GM23338 (cell line): Measurements from ENCODE around the gene NHEJ1. TPM values are rescaled to one million over a fixed set of nuclear protein-coding genes. Genes with fewer than 3 reads are reported as not detected.
A peak's percentile ranks its signal among the peaks of the same experiment; 100 is the strongest.

Source experiments
- ATAC-seq: fragments of 200-7000 bp; cut with Tn5 transposase; 3 replicates; pipeline ENCODE4 v1.9.1; 2020
- DNase-seq: peaks from one replicate; pipeline ENCODE4 v3.0.0-alpha.2; 2015; ENCODE audit warnings: low spot score
- H2AFZ ChIP-seq: fragments of 200-600 bp; sonication (generic); 2 replicates; pipeline ENCODE4 v1.8.0; 2016; ENCODE audit warnings: antibody characterized with exemption, mild to moderate bottlenecking, moderate library complexity
- H3F3A ChIP-seq: fragments of 200-600 bp; sonication (generic); replicated peaks from 2 replicates; pipeline ENCODE4 v1.8.0; 2017; ENCODE audit warnings: antibody characterized with exemption, mixed run types, low read depth
- H3K27ac ChIP-seq: fragments of 200-600 bp; sonication (generic); 2 replicates; pipeline ENCODE4 v1.6.1; 2016; ENCODE audit warnings: low read depth
- H3K27me3 ChIP-seq: fragments of 200-600 bp; sonication (generic); 2 replicates; pipeline ENCODE4 v1.8.0; 2016; ENCODE audit warnings: mild to moderate bottlenecking, mixed run types, moderate library complexity; ENCODE audit not compliant: insufficient read depth
- H3K36me3 ChIP-seq: fragments of 200-600 bp; sonication (generic); 2 replicates; pipeline ENCODE4 v1.8.0; 2016; ENCODE audit warnings: mild to moderate bottlenecking; ENCODE audit not compliant: insufficient read depth
- H3K4me1 ChIP-seq: fragments of 200-600 bp; sonication (generic); 2 replicates; pipeline ENCODE4 v1.8.0; 2016; ENCODE audit warnings: mild to moderate bottlenecking, moderate library complexity; ENCODE audit not compliant: insufficient read depth
- H3K4me2 ChIP-seq: fragments of 200-600 bp; sonication (generic); 2 replicates; pipeline ENCODE4 v1.7.1; 2017; ENCODE audit warnings: mixed run types
- H3K4me3 ChIP-seq: fragments of 200-600 bp; sonication (generic); 2 replicates; pipeline ENCODE4 v1.6.1; 2016; ENCODE audit warnings: mixed run types
- H3K79me2 ChIP-seq: fragments of 200-600 bp; sonication (generic); replicated peaks from 2 replicates; pipeline ENCODE4 v1.8.0; 2017; ENCODE audit warnings: mild to moderate bottlenecking; ENCODE audit not compliant: insufficient read depth
- H3K9me2 ChIP-seq: fragments of 200-600 bp; sonication (generic); 2 replicates; pipeline ENCODE4 v1.8.0; 2017; ENCODE audit not compliant: insufficient read depth
- H4K20me1 ChIP-seq: fragments of 200-600 bp; sonication (generic); replicated peaks from 2 replicates; pipeline ENCODE4 v1.8.0; 2017; ENCODE audit warnings: mild to moderate bottlenecking; ENCODE audit not compliant: insufficient read depth
- H3K27ac Mint-ChIP-seq: 2 replicates; pipeline ENCODE4 v1.8.0; 2020; ENCODE audit warnings: inconsistent platforms, mild to moderate bottlenecking, moderate library complexity, mixed read lengths
- H3K27me3 Mint-ChIP-seq: 3 replicates; pipeline ENCODE4 v1.8.0; 2022; ENCODE audit warnings: low read depth, mild to moderate bottlenecking, moderate library complexity, mixed read lengths, inconsistent platforms; ENCODE audit not compliant: insufficient read depth, poor library complexity
- H3K36me3 Mint-ChIP-seq: 3 replicates; pipeline ENCODE4 v1.8.0; 2021; ENCODE audit warnings: low read depth, mild to moderate bottlenecking, inconsistent platforms, moderate library complexity, mixed read lengths
- H3K4me1 Mint-ChIP-seq: 3 replicates; pipeline ENCODE4 v1.8.0; 2020; ENCODE audit warnings: mild to moderate bottlenecking, inconsistent platforms, mixed read lengths
- H3K4me3 Mint-ChIP-seq: 3 replicates; pipeline ENCODE4 v1.8.0; 2021; ENCODE audit warnings: moderate library complexity, mild to moderate bottlenecking, inconsistent platforms, mixed read lengths
- H3K9me3 Mint-ChIP-seq: 3 replicates; pipeline ENCODE4 v1.8.0; 2020; ENCODE audit warnings: moderate library complexity, mild to moderate bottlenecking, inconsistent platforms, mixed read lengths
- CTCF ChIP-seq, 2 experiments: fragments of 200-600 bp in 1 of 2; sonication (generic) in 1 of 2; conservative IDR thresholded peaks; 2 replicates each; pipeline versions ENCODE4 v1.5.1 to v1.6.1; 2016 to 2017; ENCODE audit warnings: antibody characterized with exemption in 2 of 2, low read depth in 2 of 2, mild to moderate bottlenecking in 2 of 2, moderate library complexity in 1 of 2
- EZH2 ChIP-seq: fragments of 200-600 bp; sonication (generic); IDR thresholded peaks from one replicate; pipeline ENCODE4 v1.8.0; 2017; ENCODE audit warnings: antibody characterized with exemption, mild to moderate bottlenecking, low read depth; ENCODE audit not compliant: unreplicated experiment
- NANOG ChIP-seq: IDR thresholded peaks from 2 replicates; pipeline ENCODE4 v1.6.1; 2016; ENCODE audit warnings: antibody characterized with exemption, borderline replicate concordance
- POLR2AphosphoS5 ChIP-seq: IDR thresholded peaks from 2 replicates; pipeline ENCODE4 v1.6.1; 2016; ENCODE audit warnings: antibody characterized with exemption, low read depth
- STAT1 ChIP-seq: IDR thresholded peaks from one replicate; pipeline ENCODE4 v1.6.1; 2016; ENCODE audit warnings: antibody characterized with exemption; ENCODE audit not compliant: unreplicated experiment
- ZNF331 ChIP-seq: fragments of 250-450 bp; sonication (Bioruptor Pico); IDR thresholded peaks from 2 replicates; pipeline ENCODE4 v1.5.0; 2020; ENCODE audit warnings: low read depth, mild to moderate bottlenecking, moderate library complexity
- polyA plus RNA-seq: library from polyadenylated mRNA; unstranded; fragments of >200 nt; fragmentation: Nextera tagmentation; extraction: Ambion mirVana; gene quantifications from 2 replicates; pipeline ENCODE4 v1.2.1, GENCODE V29; 2016
- total RNA-seq: library from RNA; depleted of rRNA; stranded (reverse); fragments of >200 nt; shearing (Covaris generic); gene quantifications from 2 replicates; pipeline ENCODE4 v1.2.3, GENCODE V29; 2014
- TF ChIP-seq, protein P1 (sequence below): fragments of 250-450 bp; sonication (Bioruptor Pico); IDR thresholded peaks from 2 replicates; pipeline ENCODE4 v1.5.0; 2020; ENCODE audit warnings: mild to moderate bottlenecking, moderate library complexity
- TF ChIP-seq, protein P2 (sequence below): IDR thresholded peaks from one replicate; pipeline ENCODE4 v1.6.1; 2018; ENCODE audit warnings: antibody characterized with exemption; ENCODE audit not compliant: unreplicated experiment

The NHEJ1 gene
- total and polyA plus RNA-seq, 2 experiments from 2014 or later, result 19.6 to 30.6 TPM

GRCh38 chr2:219175928-219176817 is 15.6 kb upstream of the NHEJ1 start (continued):
- TF ChIP-seq, protein P1, sequence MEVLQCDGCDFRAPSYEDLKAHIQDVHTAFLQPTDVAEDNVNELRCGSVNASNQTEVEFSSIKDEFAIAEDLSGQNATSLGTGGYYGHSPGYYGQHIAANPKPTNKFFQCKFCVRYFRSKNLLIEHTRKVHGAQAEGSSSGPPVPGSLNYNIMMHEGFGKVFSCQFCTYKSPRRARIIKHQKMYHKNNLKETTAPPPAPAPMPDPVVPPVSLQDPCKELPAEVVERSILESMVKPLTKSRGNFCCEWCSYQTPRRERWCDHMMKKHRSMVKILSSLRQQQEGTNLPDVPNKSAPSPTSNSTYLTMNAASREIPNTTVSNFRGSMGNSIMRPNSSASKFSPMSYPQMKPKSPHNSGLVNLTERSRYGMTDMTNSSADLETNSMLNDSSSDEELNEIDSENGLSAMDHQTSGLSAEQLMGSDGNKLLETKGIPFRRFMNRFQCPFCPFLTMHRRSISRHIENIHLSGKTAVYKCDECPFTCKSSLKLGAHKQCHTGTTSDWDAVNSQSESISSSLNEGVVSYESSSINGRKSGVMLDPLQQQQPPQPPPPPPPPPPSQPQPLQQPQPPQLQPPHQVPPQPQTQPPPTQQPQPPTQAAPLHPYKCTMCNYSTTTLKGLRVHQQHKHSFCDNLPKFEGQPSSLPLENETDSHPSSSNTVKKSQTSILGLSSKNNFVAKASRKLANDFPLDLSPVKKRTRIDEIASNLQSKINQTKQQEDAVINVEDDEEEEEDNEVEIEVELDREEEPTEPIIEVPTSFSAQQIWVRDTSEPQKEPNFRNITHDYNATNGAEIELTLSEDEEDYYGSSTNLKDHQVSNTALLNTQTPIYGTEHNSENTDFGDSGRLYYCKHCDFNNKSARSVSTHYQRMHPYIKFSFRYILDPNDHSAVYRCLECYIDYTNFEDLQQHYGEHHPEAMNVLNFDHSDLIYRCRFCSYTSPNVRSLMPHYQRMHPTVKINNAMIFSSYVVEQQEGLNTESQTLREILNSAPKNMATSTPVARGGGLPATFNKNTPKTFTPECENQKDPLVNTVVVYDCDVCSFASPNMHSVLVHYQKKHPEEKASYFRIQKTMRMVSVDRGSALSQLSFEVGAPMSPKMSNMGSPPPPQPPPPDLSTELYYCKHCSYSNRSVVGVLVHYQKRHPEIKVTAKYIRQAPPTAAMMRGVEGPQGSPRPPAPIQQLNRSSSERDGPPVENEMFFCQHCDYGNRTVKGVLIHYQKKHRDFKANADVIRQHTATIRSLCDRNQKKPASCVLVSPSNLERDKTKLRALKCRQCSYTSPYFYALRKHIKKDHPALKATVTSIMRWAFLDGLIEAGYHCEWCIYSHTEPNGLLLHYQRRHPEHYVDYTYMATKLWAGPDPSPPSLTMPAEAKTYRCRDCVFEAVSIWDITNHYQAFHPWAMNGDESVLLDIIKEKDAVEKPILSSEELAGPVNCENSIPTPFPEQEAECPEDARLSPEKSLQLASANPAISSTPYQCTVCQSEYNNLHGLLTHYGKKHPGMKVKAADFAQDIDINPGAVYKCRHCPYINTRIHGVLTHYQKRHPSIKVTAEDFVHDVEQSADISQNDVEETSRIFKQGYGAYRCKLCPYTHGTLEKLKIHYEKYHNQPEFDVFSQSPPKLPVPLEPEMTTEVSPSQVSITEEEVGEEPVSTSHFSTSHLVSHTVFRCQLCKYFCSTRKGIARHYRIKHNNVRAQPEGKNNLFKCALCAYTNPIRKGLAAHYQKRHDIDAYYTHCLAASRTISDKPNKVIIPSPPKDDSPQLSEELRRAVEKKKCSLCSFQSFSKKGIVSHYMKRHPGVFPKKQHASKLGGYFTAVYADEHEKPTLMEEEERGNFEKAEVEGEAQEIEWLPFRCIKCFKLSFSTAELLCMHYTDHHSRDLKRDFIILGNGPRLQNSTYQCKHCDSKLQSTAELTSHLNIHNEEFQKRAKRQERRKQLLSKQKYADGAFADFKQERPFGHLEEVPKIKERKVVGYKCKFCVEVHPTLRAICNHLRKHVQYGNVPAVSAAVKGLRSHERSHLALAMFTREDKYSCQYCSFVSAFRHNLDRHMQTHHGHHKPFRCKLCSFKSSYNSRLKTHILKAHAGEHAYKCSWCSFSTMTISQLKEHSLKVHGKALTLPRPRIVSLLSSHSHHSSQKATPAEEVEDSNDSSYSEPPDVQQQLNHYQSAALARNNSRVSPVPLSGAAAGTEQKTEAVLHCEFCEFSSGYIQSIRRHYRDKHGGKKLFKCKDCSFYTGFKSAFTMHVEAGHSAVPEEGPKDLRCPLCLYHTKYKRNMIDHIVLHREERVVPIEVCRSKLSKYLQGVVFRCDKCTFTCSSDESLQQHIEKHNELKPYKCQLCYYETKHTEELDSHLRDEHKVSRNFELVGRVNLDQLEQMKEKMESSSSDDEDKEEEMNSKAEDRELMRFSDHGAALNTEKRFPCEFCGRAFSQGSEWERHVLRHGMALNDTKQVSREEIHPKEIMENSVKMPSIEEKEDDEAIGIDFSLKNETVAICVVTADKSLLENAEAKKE, result no peak
- TF ChIP-seq POLR2AphosphoS5 (no peak), STAT1 (no peak), NANOG (no peak), CTCF (conservative IDR thresholded peaks at IDR 0.05; ENCODE audit: low read depth in 2 of 2) (no peak), ZNF331 (CRISPR knock-in tag) (no peak)

- Histone ChIP-seq H3K79me2 (peaks cover 7% of the 10 kb centered on the region), H3K4me3 (peak overlapping the region; percentile 71), H3K4me2 (peak overlapping the region; percentile 95), H3F3A (peaks cover 20% of the 10 kb centered on the region), H4K20me1 (no peaks in the 10 kb centered on the region; the same call in 1 of the 2 replicates), H3K9me2 (no peaks in the 10 kb centered on the region), H2AFZ (no peak overlapping the region), H3K4me1 (peaks cover 13% of the 10 kb centered on the region), H3K27ac (no peak overlapping the region), H3K27me3 (no peaks in the 10 kb centered on the region), H3K36me3 (no peaks in the 10 kb centered on the region)
- ATAC-seq (no peak), DNase-seq (no peak)
- peak overlapping the region; percentile 90 for H3K4me3 Mint-ChIP-seq
- H3K27me3 Mint-ChIP-seq, result peaks cover 20% of the 10 kb centered on the region
- no peak for TF ChIP-seq STAT1
- no peak for TF ChIP-seq EZH2
- TF ChIP-seq, protein P2, sequence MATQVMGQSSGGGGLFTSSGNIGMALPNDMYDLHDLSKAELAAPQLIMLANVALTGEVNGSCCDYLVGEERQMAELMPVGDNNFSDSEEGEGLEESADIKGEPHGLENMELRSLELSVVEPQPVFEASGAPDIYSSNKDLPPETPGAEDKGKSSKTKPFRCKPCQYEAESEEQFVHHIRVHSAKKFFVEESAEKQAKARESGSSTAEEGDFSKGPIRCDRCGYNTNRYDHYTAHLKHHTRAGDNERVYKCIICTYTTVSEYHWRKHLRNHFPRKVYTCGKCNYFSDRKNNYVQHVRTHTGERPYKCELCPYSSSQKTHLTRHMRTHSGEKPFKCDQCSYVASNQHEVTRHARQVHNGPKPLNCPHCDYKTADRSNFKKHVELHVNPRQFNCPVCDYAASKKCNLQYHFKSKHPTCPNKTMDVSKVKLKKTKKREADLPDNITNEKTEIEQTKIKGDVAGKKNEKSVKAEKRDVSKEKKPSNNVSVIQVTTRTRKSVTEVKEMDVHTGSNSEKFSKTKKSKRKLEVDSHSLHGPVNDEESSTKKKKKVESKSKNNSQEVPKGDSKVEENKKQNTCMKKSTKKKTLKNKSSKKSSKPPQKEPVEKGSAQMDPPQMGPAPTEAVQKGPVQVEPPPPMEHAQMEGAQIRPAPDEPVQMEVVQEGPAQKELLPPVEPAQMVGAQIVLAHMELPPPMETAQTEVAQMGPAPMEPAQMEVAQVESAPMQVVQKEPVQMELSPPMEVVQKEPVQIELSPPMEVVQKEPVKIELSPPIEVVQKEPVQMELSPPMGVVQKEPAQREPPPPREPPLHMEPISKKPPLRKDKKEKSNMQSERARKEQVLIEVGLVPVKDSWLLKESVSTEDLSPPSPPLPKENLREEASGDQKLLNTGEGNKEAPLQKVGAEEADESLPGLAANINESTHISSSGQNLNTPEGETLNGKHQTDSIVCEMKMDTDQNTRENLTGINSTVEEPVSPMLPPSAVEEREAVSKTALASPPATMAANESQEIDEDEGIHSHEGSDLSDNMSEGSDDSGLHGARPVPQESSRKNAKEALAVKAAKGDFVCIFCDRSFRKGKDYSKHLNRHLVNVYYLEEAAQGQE, result no peak
- TF ChIP-seq CTCF (conservative IDR thresholded peaks at IDR 0.05; ENCODE audit: low read depth in 2 of 2), result no peak
- peaks cover 26% of the 10 kb centered on the region for H3K36me3 Mint-ChIP-seq
- no peaks in the 10 kb centered on the region; the same call in 2 of the 3 replicates for H3K9me3 Mint-ChIP-seq
- H3K4me1 Mint-ChIP-seq, result peaks cover 19% of the 10 kb centered on the region
- no peak overlapping the region for H3K27ac Mint-ChIP-seq
These were observed 14.9 kb upstream of the NHEJ1 start for GRCh38 chr2:219175486-219175885.
